Ovary (tissue), 3 donors: Measurements from ENCODE around the gene LRRC3.

Source experiments
- CTCF ChIP-seq, 3 donors: fragments of 450-650 bp in 2 of 3; fragments of 200-600 bp in 1 of 3; IDR thresholded peaks; one replicate each; pipeline versions ENCODE4 v1.5.1 to v1.8.0; 2016 to 2022; ENCODE audit warnings: antibody characterized with exemption in 3 of 3, mild to moderate bottlenecking in 1 of 3
- EP300 ChIP-seq: sonication (generic); formaldehyde crosslinking; IDR thresholded peaks from one replicate; pipeline ENCODE4 v1.6.1; 2017; ENCODE audit warnings: antibody characterized with exemption
- donor health status: DM: no; HTN: no; CAD: no.

DNA sequence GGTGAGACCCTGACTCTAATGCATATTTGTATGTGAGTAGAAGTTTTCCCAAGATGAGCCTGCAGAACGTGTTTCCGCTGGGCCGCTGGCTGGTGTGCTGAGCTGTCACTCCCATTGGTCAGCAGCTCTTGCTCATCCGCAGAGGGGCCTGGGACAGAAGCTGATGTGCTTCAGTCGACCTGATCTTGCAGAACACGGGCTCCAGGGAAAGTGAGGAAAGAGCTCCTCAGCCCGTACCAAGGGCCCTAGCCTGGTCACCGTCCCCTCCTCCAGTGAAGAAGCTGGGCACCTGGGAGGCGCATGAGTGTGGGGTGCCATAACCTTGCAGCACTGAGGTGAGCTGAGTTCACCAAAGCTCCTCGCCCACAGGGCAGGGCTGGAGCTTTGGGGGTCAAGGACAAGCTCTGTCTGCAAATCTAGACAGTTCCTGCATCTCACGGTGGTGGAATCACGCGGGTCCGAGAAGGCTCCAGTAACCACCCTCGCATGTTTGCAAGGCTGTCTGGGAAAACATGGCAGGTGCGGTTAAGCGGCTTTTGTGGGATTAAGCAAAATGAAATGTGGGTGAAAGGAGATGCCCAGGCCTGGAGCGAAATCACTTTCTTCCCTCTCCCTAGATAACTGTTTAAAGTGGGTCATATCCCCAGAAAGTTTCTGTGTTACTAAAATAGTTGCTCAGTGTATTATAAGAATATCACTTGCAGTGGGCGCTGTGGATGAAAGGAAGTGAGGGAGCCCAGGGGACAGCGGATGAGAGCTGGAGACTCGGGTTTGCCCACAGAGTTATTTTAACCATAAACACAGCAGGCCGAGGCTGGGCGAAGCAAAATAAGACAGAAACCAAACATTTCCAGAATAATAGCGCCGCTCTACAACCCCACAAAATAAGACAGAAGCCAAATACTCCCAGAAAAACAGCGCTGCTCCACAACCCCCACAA, 33.1 kb upstream of the LRRC3 start:
- no peak for TF ChIP-seq CTCF (IDR thresholded peaks at IDR 0.05)
- no peak for TF ChIP-seq EP300
